Mammary epithelial cell (primary cell): ENCODE measurements around the gene APOLD1.

Experiments
- EZH2 ChIP-seq: IDR thresholded peaks from 2 replicates; pipeline ENCODE4 v1.6.1; 2012; ENCODE audit warnings: low read length, inconsistent platforms, borderline replicate concordance
- TF ChIP-seq, protein P1 (sequence below), 2 donors: IDR thresholded peaks in 1 of 2; conservative IDR thresholded peaks in 1 of 2; 2 replicates each; pipeline ENCODE4 v1.5.1; 2011 to 2012; ENCODE audit warnings: inconsistent platforms in 2 of 2, low read length in 2 of 2, mild to moderate bottlenecking in 2 of 2, control low read depth in 1 of 2, low read depth in 1 of 2; ENCODE audit not compliant: insufficient read depth in 1 of 2; ENCODE audit errors: extremely low read depth in 1 of 2

DNA sequence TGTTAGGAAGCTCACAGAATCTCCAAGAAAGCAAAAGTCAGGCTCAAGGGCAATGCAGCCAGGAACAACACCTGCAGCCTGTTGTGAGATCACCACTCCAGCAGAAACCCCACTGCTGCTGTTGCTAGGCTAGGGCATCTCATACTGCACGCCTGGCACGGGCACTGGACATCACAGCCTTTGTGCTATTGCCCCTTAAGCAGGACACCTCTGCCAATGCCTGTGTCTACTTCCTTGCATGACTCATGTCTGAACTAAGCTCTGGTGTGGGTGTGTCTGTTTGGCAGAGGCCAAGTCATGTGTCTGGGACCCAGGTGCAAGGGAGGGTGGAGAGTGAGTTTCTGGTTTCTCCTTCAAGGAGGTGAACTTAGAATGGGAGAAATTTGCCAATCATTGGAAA lies 17.7 kb downstream of the APOLD1 start:
- TF ChIP-seq, protein P1, sequence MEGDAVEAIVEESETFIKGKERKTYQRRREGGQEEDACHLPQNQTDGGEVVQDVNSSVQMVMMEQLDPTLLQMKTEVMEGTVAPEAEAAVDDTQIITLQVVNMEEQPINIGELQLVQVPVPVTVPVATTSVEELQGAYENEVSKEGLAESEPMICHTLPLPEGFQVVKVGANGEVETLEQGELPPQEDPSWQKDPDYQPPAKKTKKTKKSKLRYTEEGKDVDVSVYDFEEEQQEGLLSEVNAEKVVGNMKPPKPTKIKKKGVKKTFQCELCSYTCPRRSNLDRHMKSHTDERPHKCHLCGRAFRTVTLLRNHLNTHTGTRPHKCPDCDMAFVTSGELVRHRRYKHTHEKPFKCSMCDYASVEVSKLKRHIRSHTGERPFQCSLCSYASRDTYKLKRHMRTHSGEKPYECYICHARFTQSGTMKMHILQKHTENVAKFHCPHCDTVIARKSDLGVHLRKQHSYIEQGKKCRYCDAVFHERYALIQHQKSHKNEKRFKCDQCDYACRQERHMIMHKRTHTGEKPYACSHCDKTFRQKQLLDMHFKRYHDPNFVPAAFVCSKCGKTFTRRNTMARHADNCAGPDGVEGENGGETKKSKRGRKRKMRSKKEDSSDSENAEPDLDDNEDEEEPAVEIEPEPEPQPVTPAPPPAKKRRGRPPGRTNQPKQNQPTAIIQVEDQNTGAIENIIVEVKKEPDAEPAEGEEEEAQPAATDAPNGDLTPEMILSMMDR (conservative IDR thresholded peaks at IDR 0.05 in 1 of 2, IDR thresholded peaks at IDR 0.05 in 1 of 2; ENCODE audit: extremely low read depth in 1 of 2, insufficient read depth in 1 of 2, low read depth in 1 of 2, low read length in 2 of 2), result no peak
- no peak for TF ChIP-seq EZH2
